Measurements from ENCODE around the gene TIE1. TPM values are rescaled to one million over a fixed set of nuclear protein-coding genes. Genes with fewer than 3 reads are reported as not detected.

The TIE1 gene
- total RNA-seq (2022; extraction: Qiagen RNA extraction; ENCODE audit: low read depth), result not detected in 5 replicates

DNA sequence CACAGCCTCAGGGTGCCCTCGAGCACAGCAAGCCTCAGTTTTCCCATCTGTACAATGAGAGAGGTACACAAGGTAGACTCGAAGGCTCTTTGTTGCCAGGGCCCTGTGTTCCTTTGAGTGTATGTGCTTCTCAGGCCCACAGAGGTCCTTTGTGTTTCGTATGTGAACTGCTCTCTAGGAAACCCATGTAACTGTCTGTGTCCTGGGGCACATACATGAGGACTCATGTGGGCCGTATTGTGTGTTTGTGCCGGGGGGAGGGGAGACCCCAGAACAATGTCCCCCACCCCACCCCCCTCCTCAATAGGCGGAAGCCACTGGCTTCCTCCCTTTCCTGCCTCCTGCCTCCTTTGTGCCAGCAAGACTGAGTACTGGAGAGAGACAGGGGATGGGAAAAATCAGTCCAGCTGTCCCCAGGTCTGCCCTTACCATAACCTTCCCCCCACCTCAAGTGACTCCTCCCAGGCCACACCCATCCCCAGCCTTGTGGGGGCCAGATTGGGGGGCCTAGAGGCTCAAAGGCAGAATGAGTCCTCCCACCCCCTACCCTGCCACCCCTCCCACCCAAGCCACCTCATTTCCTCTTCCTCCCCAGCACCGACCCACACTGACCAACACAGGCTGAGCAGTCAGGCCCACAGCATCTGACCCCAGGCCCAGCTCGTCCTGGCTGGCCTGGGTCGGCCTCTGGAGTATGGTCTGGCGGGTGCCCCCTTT lies at the start of gene TIE1:
Gene TIE1, plus strand, starts transcription at position 605 of the 717 bp plus-strand sequence. Its CDS starts 90 bp downstream, at position 695.

DNA sequence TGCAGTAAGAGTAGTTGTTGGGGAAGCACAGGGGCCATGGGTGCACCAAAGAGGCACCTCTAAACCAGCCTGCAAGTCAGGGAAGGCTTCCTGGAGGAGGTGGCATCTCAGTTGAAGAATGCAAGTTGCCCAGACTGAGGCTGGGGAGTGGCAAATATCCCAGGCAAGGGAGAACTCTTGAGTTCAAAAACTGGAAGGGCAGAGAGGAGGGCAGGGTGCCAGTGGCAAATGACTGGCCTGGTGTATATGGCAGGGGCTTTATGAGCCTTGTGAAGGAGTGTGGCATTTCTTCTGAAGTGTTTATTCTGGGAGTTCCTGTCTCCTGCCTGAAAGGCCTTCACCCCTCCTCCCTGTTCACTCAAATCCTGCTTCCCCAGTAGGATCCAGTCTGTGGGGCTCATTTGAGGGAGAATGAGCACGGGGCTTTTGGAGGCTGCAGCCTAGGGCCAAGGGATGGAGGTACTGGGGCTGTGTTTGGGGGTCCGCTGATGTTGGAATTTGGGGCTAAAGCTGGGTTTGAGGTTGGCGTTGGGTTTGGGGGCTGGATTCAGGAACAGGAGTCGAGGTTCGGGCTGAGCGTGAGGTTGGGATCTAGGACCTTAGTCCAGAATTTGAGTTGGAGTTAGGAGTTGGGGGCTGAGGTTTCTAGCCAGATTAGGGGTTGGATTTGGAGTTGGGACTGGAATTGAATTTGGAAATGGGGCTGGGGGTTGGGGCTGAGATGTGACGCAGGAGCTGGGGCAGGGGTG lies 31.0 kb upstream of the TIE1 start, which contains the start of gene TMEM125:
Gene TMEM125, plus strand, starts transcription at position 357 of the 749 bp plus-strand sequence. CDS start 2,740 bp downstream, outside the sequence.

DNA sequence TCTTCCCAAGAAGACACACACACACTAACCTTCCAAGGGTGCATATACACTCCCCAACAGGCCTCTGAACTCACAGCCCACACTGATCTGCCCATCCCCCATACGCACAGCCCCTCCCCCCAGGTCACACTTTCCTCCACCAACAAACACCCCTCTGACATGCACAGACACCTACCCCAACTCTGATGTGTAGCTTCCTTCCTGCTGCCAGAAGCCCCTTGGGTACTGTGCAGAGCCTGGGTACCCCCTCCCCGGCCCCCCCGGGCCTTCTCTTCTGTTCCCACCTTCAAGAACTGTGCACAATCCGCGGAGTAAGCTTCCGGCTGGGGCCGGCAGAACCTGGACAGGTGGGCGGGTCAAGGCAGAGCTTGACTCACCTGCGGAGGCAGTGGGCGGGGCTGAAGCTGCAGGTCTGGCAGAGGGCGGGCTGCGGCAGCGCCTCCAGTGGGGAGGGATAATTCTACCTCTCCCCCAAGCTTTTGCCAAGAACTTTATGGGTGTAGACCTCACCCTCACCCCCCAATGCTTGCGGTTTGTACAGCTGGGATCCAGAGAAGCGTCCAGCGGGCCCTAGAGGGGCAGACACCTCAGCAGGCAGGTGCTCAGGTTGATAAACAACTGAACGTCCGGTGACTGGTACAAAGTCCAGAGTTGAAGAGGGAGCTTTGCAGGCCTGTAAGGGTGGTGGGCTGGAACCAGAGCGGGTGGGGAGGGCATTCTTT lies 15.4 kb upstream of the TIE1 start, which contains the start of gene C1orf210:
Gene C1orf210, minus strand, starts transcription at position 313 of the 722 bp plus-strand sequence. CDS start 2,311 bp downstream, outside the sequence.

DNA sequence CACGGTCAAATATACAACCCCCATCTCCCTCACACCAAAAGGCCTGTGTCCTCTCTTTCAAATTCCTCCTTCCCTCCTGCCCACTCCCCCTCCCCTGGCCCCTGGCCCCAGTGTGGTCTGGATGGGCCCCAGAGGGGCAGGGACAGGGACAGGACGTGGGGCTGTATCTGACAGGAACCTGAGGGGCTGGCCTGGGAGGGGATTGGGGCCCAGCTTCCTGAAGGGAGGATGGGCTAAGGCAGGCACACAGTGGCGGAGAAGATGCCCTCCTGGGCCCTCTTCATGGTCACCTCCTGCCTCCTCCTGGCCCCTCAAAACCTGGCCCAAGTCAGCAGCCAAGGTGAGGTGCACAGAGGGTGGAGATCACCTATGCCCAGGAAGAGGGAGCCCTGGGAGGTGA lies 36.8 kb downstream of the TIE1 start, which contains the start of gene MPL:
Gene MPL, plus strand, starts transcription at position 231 of the 400 bp plus-strand sequence. Its CDS starts 31 bp downstream, at position 262.

DNA sequence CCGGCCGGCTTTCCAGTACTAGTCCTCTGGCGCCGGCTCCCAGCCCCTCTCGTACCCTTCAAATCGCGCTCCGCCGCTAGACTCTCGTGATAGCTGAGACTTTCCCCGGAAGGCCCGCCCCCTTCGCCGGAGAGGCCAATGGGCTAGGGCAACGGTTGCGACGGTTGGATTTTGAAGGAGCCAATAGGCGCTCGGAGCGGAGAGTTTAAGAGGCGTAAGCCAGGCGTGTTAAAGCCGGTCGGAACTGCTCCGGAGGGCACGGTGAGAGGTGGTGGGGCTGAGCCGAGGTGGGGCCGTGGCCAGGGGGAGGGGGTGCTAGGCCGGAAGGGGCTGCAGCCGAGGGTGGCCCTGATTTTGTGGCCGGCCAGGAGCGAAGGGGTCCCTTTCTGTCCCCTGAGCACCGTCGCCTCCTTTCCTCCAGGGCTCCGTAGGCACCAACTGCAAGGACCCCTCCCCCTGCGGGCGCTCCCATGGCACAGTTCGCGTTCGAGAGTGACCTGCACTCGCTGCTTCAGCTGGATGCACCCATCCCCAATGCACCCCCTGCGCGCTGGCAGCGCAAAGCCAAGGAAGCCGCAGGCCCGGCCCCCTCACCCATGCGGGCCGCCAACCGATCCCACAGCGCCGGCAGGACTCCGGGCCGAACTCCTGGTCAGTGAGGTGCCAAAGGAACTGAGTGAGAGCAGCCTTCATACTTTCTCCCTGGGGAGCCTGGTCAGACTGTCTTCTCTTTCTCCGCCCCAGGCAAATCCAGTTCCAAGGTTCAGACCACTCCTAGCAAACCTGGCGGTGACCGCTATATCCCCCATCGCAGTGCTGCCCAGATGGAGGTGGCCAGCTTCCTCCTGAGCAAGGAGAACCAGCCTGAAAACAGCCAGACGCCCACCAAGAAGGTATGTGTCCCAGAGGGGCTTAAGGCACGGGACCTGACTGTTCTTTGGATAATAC lies 58.2 kb downstream of the TIE1 start, which contains the start of gene CDC20:
Gene CDC20, plus strand, starts transcription at position 236 of the 948 bp plus-strand sequence. Its CDS starts 235 bp downstream, at position 471.

DNA sequence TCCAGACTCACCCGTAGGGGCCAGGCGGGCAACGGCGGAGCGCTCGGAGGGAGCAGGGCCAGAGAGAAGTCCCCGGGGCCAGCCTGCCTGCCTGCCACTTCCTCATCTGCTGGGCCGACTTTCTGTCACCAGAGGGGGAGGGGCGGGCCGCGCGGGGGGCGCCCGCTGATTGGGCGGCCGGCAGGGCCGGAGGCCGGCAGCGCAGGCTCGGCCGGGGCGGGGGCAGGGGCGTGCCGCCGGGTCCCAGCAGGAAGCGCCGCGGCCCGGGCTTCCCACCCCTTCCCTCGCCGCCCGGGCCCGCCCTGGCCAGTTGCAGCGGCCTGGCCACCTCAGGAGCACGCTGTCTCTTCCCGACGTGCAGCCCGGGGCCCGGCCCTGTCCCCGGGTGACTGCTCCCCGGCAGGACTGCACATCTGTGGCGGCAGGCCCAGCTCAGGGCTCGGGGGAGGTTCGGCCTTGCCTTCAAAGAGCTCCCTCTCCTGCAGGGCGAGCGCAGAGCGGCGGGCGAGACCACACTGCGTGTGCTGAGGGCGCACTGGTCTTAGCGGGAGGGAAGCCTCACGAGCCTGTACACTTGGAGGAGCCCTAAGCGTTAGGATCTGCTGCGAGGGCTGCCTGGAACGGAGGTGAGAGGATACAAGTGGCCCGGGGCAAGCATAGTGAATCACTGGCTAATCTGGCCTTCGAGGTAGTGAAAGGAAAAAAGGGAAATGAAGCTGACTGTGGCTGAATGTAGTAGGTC lies 67.3 kb downstream of the TIE1 start, which contains the start of gene ELOVL1:
Gene ELOVL1, minus strand, starts transcription at position 108 of the 742 bp plus-strand sequence. CDS start 2,402 bp downstream, outside the sequence.

Other genes with a start within 250 kb of the TIE1 start
- 183 to 204 TPM (median 193 TPM) in 5 replicates for gene EBNA1BP2, start 128.7 kb upstream of the TIE1 start, total RNA-seq (2022; extraction: Qiagen RNA extraction; ENCODE audit: low read depth)
- gene CFAP57, start 128.7 kb upstream of the TIE1 start, total RNA-seq (2022; extraction: Qiagen RNA extraction; ENCODE audit: low read depth), result 0.21 to 0.58 TPM (median 0.33 TPM) in 5 replicates
- gene TMEM125, start 31.0 kb upstream of the TIE1 start, total RNA-seq (2022; extraction: Qiagen RNA extraction; ENCODE audit: low read depth), result not detected in 5 replicates
- not detected in 5 replicates for gene C1orf210, start 15.4 kb upstream of the TIE1 start, total RNA-seq (2022; extraction: Qiagen RNA extraction; ENCODE audit: low read depth)
- gene MPL, start 36.8 kb downstream of the TIE1 start, total RNA-seq (2022; extraction: Qiagen RNA extraction; ENCODE audit: low read depth), result 0.09 to 0.22 TPM in 2 of 5 replicates, not detected in the others
- 165 to 205 TPM (median 195 TPM) in 5 replicates for gene CDC20, start 58.0 kb downstream of the TIE1 start, total RNA-seq (2022; extraction: Qiagen RNA extraction; ENCODE audit: low read depth)
- gene ELOVL1, start 67.0 kb downstream of the TIE1 start, total RNA-seq (2022; extraction: Qiagen RNA extraction; ENCODE audit: low read depth), result 141 to 151 TPM (median 149 TPM) in 5 replicates
- 37.0 to 38.6 TPM (median 38.1 TPM) in 5 replicates for gene MED8, start 88.8 kb downstream of the TIE1 start, total RNA-seq (2022; extraction: Qiagen RNA extraction; ENCODE audit: low read depth)
- gene SZT2, start 88.9 kb downstream of the TIE1 start, total RNA-seq (2022; extraction: Qiagen RNA extraction; ENCODE audit: low read depth), result 6.5 to 9.9 TPM (median 6.9 TPM) in 5 replicates
- gene HYI, start 152.9 kb downstream of the TIE1 start, total RNA-seq (2022; extraction: Qiagen RNA extraction; ENCODE audit: low read depth), result 12.0 to 18.3 TPM (median 15.5 TPM) in 5 replicates
- gene PTPRF, start 229.9 kb downstream of the TIE1 start, total RNA-seq (2022; extraction: Qiagen RNA extraction; ENCODE audit: low read depth), result 81.6 to 112 TPM (median 100 TPM) in 5 replicates

Data from A549 treated with CpdA at 1 μM for 4 hours (cell line).